Frontal cortex (tissue), 4 donors: ENCODE results near the gene COASY. TPM values are rescaled to one million over a fixed set of nuclear protein-coding genes. Genes with fewer than 3 reads are reported as not detected.

Experiments
- DNase-seq, 2 donors: peaks; one replicate each; pipeline ENCODE4 v3.0.0; 2012; ENCODE audit warnings: low spot score in 2 of 2
- FAIRE-seq: peaks from 2 replicates; lab custom pipeline; 2012; peaks lifted over from hg19 to GRCh38; lab: Jason Lieb, UNC
- total RNA-seq: library from RNA; depleted of rRNA; stranded (reverse); fragments of >200 nt; gene quantifications from one replicate; pipeline ENCODE4 v1.2.3, GENCODE V29; 2014
- donor health status: control.
- donor health status: control.
- donor health status: control.

The COASY gene
- total RNA-seq, 1 donor from 2014 or later = 4.1 TPM

GRCh38 chr17:42566215-42566882 lies 4.4 kb downstream of the COASY start:
- FAIRE-seq (no peak), DNase-seq (no peak)

GRCh38 chr17:42566883-42567573 lies 5.1 kb downstream of the COASY start, which contains the start of gene MLX:
TSS of gene MLX (plus strand) at chr17:42567100. CDS start at chr17:42567125, 25 bp downstream.
- peak; percentile 98 to 99 for DNase-seq
- FAIRE-seq = no peak

- FAIRE-seq = no peak
- no peak for DNase-seq
Observed at GRCh38 chr17:42568341-42569111, 6.6 kb downstream of the COASY start.

GRCh38 chr17:42571435-42572225 lies 9.7 kb downstream of the COASY start:
- FAIRE-seq = no peak

GRCh38 chr17:42573095-42573494 lies 11.1 kb downstream of the COASY start:
- no peak for DNase-seq
- no peak for FAIRE-seq

More at GRCh38 chr17:42571435-42572225, 9.7 kb downstream of the COASY start:
- no peak for DNase-seq

- FAIRE-seq = no peak
- DNase-seq = no peak
Observed at GRCh38 chr17:42574463-42574862, 12.5 kb downstream of the COASY start.

GRCh38 chr17:42577140-42577531 lies 15.2 kb downstream of the COASY start:
- FAIRE-seq (no peak), DNase-seq (no peak)

GRCh38 chr17:42577532-42578281 lies 15.8 kb downstream of the COASY start, which contains the start of gene PSMC3IP:
TSS of gene PSMC3IP (minus strand) at chr17:42577729. CDS start at chr17:42577686, 43 bp downstream.
- DNase-seq (peak; percentile 90 to 99), FAIRE-seq (no peak)

- DNase-seq = peak; percentile 70 to 82
- no peak for FAIRE-seq
Observed at GRCh38 chr17:42578282-42578869, 16.4 kb downstream of the COASY start.

- no peak for FAIRE-seq
- DNase-seq = no peak
Observed at GRCh38 chr17:42579794-42580551, 18.0 kb downstream of the COASY start.

- DNase-seq (no peak), FAIRE-seq (no peak)
Observed at GRCh38 chr17:42581744-42582270, 19.9 kb downstream of the COASY start.

- DNase-seq (no peak), FAIRE-seq (no peak)
Observed at GRCh38 chr17:42584880-42585279, 22.9 kb downstream of the COASY start.

- FAIRE-seq = no peak
- DNase-seq = no peak
Observed at GRCh38 chr17:42585353-42585752, 23.4 kb downstream of the COASY start.

GRCh38 chr17:42586514-42587230 lies 24.7 kb downstream of the COASY start:
- DNase-seq = no peak

GRCh38 chr17:42590886-42591285 lies 28.9 kb downstream of the COASY start:
- DNase-seq = no peak
- no peak for FAIRE-seq

More at GRCh38 chr17:42586514-42587230, 24.7 kb downstream of the COASY start:
- no peak for FAIRE-seq

- no peak for FAIRE-seq
Observed at GRCh38 chr17:42591411-42591810, 29.5 kb downstream of the COASY start.

GRCh38 chr17:42596386-42596785 lies 34.4 kb downstream of the COASY start:
- FAIRE-seq = no peak

More at GRCh38 chr17:42591411-42591810, 29.5 kb downstream of the COASY start:
- DNase-seq = no peak

More at GRCh38 chr17:42596386-42596785, 34.4 kb downstream of the COASY start:
- DNase-seq = no peak
